ENCODE data around the gene GPR39. TPM values are rescaled to one million over a fixed set of nuclear protein-coding genes. Genes with fewer than 3 reads are reported as not detected.
"Not testable (repeated sequence)": the region's sequence is repeated elsewhere in the genome, so short reads cannot be mapped to it uniquely, and the experiment has no call there.

The GPR39 gene
- polyA plus RNA-seq (2013, experiment 1 of 2; ENCODE audit: insufficient read length): 1.0 TPM
- polyA plus RNA-seq (2013, experiment 2 of 2; ENCODE audit: insufficient read length): 0.17 TPM

- no peak for DNase-seq
Observed at GRCh38 chr2:132416723-132417395, at the start of gene GPR39. Gene GPR39 (plus strand): TSS chr2:132416805.

- no peak for DNase-seq
Observed at GRCh38 chr2:132368191-132368590, 48.4 kb upstream of the GPR39 start.

GRCh38 chr2:132372276-132372675 lies 44.3 kb upstream of the GPR39 start:
- DNase-seq: no peak

GRCh38 chr2:132373391-132374135 lies 43.0 kb upstream of the GPR39 start:
- no peak for DNase-seq

GRCh38 chr2:132374151-132374550 lies 42.5 kb upstream of the GPR39 start:
- DNase-seq: no peak

GRCh38 chr2:132374551-132374950 lies 42.1 kb upstream of the GPR39 start:
- DNase-seq: peak; percentile 57

GRCh38 chr2:132374961-132375360 lies 41.6 kb upstream of the GPR39 start:
- peak; percentile 12 for DNase-seq

- no peak for DNase-seq
Observed at GRCh38 chr2:132381376-132381775, 35.2 kb upstream of the GPR39 start.

GRCh38 chr2:132383956-132384355 lies 32.6 kb upstream of the GPR39 start:
- no peak for DNase-seq

GRCh38 chr2:132384491-132385151 lies 32.0 kb upstream of the GPR39 start:
- DNase-seq: no peak

GRCh38 chr2:132387126-132387525 lies 29.5 kb upstream of the GPR39 start:
- DNase-seq: no peak

- DNase-seq: no peak
Observed at GRCh38 chr2:132390076-132390475, 26.5 kb upstream of the GPR39 start.

GRCh38 chr2:132391378-132391777 lies 25.2 kb upstream of the GPR39 start:
- no peak for DNase-seq

- DNase-seq: peak; percentile 19
Observed at GRCh38 chr2:132392221-132392620, 24.4 kb upstream of the GPR39 start.

- DNase-seq: no peak
Observed at GRCh38 chr2:132392879-132393278, 23.7 kb upstream of the GPR39 start.

GRCh38 chr2:132397042-132397441 lies 19.6 kb upstream of the GPR39 start:
- not testable (repeated sequence) for DNase-seq

GRCh38 chr2:132400169-132400900 lies 16.3 kb upstream of the GPR39 start:
- no peak for DNase-seq

- no peak for DNase-seq
Observed at GRCh38 chr2:132400901-132401240, 15.7 kb upstream of the GPR39 start.

- DNase-seq: no peak
Observed at GRCh38 chr2:132401326-132401725, 15.3 kb upstream of the GPR39 start.

- no peak for DNase-seq
Observed at GRCh38 chr2:132403146-132403545, 13.5 kb upstream of the GPR39 start.

GRCh38 chr2:132404056-132404455 lies 12.5 kb upstream of the GPR39 start:
- no peak for DNase-seq

- DNase-seq: no peak
Observed at GRCh38 chr2:132407784-132408183, 8.8 kb upstream of the GPR39 start.

- no peak for DNase-seq
Observed at GRCh38 chr2:132412021-132412420, 4.6 kb upstream of the GPR39 start.

Data from fibroblast of skin of back (primary cell).